Sigmoid colon (tissue), 4 donors: Measurements from ENCODE around the gene MTFP1.

ENCODE experiments used
- CTCF ChIP-seq, 4 experiments: fragments of 450-650 bp in 3 of 4; fragments of 200-600 bp in 1 of 4; IDR thresholded peaks; one replicate each; pipeline ENCODE4 v1.5.1; 2016 to 2019; ENCODE audit warnings: antibody characterized with exemption in 4 of 4, mild to moderate bottlenecking in 3 of 4, moderate library complexity in 2 of 4
- POLR2AphosphoS5 ChIP-seq, 4 donors: sonication (generic); formaldehyde crosslinking; IDR thresholded peaks; one replicate each; pipeline ENCODE4 v1.6.1; 2017; ENCODE audit warnings: antibody characterized with exemption in 4 of 4

GRCh38 chr22:30420347-30421125 lies 5.0 kb upstream of the MTFP1 start:
- TF ChIP-seq CTCF (IDR thresholded peaks at IDR 0.05) (no peak), POLR2AphosphoS5 (IDR thresholded peaks at IDR 0.05) (no peak)
